Lower leg skin (tissue), 3 donors: ENCODE measurements around the gene PSMB1.

Source experiments
- CTCF ChIP-seq, 3 donors: fragments of 450-650 bp; IDR thresholded peaks; one replicate each; pipeline ENCODE4 v1.5.1; 2016; ENCODE audit warnings: antibody characterized with exemption in 3 of 3, mild to moderate bottlenecking in 3 of 3, moderate library complexity in 2 of 3
- POLR2A ChIP-seq, 2 donors: fragments of 450-650 bp; IDR thresholded peaks; one replicate each; pipeline ENCODE4 v1.6.1; 2016 to 2017; ENCODE audit warnings: antibody characterized with exemption in 2 of 2, mild to moderate bottlenecking in 1 of 2, moderate library complexity in 1 of 2

DNA sequence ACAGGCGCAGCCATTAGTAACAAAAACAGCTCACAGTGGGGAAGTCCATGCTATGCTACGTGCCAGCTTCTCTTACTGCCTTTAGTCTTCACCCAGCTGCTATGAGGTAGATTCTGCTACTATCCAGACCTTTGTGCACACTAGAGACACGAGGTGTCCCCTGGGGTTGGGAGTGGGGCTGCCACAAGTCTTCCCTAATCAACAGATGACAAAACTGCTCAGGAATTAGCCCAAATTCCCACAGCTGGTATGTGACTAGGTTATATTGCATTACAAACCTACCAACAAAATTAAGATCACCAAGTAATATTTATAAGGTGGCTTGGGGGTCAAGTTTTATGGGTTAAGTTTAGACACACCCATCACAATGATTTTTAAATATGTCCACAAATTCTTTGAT, 63.3 kb downstream of the PSMB1 start:
- TF ChIP-seq CTCF (IDR thresholded peaks at IDR 0.05) (no peak), POLR2A (IDR thresholded peaks at IDR 0.05) (no peak)
